ENCODE data around the gene MMP11.

Gene MMP11

DNA sequence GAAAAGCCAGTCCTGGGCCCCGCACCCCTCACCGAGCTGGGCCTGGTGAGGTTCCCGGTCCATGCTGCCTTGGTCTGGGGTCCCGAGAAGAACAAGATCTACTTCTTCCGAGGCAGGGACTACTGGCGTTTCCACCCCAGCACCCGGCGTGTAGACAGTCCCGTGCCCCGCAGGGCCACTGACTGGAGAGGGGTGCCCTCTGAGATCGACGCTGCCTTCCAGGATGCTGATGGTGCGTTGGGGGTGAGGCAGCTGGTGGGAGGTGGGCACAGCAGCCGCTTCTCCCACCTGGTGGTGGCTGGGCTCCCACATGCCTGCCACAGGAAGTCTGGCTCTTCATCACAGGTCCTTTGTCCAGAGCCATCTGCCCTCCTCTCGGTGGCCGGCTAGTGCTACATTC is 9.6 kb downstream of the MMP11 start:
- H3K27ac ChIP-seq = no peak overlapping the region
- TF ChIP-seq, protein P1, sequence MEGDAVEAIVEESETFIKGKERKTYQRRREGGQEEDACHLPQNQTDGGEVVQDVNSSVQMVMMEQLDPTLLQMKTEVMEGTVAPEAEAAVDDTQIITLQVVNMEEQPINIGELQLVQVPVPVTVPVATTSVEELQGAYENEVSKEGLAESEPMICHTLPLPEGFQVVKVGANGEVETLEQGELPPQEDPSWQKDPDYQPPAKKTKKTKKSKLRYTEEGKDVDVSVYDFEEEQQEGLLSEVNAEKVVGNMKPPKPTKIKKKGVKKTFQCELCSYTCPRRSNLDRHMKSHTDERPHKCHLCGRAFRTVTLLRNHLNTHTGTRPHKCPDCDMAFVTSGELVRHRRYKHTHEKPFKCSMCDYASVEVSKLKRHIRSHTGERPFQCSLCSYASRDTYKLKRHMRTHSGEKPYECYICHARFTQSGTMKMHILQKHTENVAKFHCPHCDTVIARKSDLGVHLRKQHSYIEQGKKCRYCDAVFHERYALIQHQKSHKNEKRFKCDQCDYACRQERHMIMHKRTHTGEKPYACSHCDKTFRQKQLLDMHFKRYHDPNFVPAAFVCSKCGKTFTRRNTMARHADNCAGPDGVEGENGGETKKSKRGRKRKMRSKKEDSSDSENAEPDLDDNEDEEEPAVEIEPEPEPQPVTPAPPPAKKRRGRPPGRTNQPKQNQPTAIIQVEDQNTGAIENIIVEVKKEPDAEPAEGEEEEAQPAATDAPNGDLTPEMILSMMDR (conservative IDR thresholded peaks at IDR 0.05) = no peak

DNA sequence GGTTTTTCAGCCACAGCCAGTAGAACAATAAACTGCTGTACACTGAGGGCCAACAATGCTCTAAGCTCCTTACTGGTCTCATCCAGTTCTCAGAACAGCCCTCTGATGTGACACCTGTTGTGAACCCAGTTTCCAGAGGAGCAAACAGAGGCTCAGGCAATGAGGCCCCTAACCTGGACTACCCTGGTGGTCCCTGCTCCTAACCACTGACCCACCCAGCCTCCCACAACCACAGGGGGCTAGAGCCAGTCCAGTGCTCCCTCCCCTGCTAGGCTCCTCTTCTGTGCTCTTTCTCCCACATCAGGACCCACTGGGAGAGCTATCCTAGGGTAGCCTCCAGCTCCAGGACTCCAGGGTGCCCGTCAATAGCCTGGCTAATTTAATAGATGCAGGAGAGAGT is 10.1 kb downstream of the MMP11 start:
- TF ChIP-seq, protein P1 (conservative IDR thresholded peaks at IDR 0.05) = no peak
- no peak overlapping the region for H3K27ac ChIP-seq

DNA sequence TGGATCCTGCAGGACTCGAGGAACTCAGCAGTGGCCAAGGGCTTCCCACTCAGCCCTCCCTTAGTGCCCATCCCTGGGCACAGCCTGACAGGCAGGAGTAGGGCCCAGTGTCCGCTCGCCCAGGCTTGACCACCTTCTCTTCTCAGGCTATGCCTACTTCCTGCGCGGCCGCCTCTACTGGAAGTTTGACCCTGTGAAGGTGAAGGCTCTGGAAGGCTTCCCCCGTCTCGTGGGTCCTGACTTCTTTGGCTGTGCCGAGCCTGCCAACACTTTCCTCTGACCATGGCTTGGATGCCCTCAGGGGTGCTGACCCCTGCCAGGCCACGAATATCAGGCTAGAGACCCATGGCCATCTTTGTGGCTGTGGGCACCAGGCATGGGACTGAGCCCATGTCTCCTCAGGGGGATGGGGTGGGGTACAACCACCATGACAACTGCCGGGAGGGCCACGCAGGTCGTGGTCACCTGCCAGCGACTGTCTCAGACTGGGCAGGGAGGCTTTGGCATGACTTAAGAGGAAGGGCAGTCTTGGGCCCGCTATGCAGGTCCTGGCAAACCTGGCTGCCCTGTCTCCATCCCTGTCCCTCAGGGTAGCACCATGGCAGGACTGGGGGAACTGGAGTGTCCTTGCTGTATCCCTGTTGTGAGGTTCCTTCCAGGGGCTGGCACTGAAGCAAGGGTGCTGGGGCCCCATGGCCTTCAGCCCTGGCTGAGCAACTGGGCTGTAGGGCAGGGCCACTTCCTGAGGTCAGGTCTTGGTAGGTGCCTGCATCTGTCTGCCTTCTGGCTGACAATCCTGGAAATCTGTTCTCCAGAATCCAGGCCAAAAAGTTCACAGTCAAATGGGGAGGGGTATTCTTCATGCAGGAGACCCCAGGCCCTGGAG is 10.9 kb downstream of the MMP11 start:
- H3K27ac ChIP-seq = no peak overlapping the region
- TF ChIP-seq, protein P1 (conservative IDR thresholded peaks at IDR 0.05) = no peak

DNA sequence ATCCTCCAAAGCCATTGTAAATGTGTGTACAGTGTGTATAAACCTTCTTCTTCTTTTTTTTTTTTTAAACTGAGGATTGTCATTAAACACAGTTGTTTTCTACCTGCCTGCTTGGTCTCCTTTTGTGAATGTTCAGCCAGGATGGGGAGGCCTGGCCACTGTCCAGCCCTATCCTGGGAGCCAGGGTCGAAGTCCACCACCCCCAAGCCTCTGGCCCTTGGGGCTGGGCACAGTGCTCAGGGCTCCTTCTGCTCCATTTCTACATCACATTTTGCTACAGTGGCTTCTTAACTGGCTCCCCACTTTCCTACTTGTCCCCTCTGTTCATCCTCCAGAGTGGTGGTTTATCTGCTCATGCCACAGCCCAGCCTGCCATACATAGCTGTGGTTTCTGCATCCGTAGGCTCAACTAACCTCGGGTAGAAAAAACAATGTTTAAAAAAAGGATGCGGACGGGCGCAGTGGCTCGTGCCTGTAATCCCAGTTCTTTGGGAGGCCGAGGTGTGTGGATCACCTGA is 11.6 kb downstream of the MMP11 start:
- TF ChIP-seq, protein P1 (conservative IDR thresholded peaks at IDR 0.05) = no peak
- H3K27ac ChIP-seq = no peak overlapping the region

DNA sequence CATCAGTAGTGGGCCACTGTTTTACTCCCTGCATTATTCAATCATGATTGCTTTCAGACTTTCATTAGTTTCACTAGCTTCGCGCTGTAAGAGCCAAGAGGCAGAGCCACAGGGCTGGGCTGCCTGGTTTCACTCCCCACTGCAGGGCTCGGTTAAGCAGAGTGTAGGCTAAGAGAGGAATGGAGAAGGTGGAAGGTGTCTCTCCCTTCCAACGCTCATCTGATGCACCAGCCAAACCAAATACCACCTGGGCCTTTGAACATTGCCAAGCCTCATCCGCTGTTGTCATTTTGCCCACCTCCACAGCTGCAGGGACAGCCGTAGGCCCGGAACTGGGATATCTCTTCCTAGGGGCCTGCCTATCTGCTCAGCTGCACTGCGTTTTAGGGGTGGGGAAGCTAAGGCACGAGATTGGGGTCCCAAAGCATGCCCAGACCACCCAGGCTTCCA is 13.6 kb downstream of the MMP11 start:
- peak overlapping the region; percentile 99 for H3K27ac ChIP-seq
- TF ChIP-seq, protein P1 (conservative IDR thresholded peaks at IDR 0.05) = no peak

DNA sequence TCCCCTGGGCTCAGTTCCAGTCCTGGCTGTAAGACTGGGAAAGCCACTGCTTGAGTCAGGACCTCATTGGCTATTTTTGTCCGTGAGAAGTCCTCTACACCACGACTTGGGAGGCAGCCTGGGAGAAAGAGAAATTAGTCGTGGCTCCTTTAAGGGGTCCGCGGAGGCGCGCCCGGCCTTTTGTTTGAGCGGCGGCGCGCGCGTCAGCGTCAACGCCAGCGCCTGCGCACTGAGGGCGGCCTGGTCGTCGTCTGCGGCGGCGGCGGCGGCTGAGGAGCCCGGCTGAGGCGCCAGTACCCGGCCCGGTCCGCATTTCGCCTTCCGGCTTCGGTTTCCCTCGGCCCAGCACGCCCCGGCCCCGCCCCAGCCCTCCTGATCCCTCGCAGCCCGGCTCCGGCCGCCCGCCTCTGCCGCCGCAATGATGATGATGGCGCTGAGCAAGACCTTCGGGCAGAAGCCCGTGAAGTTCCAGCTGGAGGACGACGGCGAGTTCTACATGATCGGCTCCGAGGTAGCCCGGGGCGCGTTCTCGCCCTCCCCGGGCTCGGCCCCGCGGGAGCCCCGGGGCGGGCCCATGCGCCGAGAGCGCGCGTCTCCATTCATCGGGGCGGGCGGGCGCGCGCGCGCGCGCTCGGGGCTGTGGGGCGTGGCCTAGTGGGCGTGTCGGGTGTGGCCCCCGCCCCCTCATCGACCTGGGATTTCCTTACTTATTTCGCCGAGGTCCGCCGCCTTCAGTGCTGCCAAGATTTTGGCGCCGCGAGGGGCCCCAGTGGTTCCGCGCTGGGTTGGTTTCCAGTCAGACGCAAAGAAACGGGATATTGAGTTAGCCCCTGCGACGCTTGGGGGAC is 14.3 kb downstream of the MMP11 start, which contains the start of gene SMARCB1:
TSS of gene SMARCB1 (plus strand) at position 215 of the 848 bp plus-strand sequence. CDS start at position 419, 204 bp downstream.
- TF ChIP-seq, protein P1 (conservative IDR thresholded peaks at IDR 0.05) = no peak
- H3K27ac ChIP-seq = peak within 1 kb of the TSS; percentile 99

DNA sequence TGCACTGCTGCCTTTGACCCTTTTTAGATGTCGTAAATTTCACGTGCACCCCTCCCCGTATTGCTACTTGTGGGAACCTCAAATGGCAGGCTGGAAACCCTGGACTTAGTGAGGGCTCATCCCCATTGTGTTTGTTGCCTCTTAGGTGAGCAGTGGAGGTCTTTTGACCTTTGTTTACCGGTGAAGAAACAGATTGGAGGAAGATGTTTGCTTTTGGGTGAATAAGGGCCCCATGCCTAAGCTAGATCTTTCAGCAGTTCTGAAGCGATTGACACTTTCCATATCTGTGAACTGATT is 14.9 kb downstream of the MMP11 start:
- TF ChIP-seq, protein P1 (conservative IDR thresholded peaks at IDR 0.05) = no peak
- H3K27ac ChIP-seq = peak overlapping the region; percentile 99

All from VCaP (cell line).